Thyroid gland (tissue), 4 donors: ENCODE results near the gene SCYGR7.
"Not testable (repeated sequence)": the region's sequence is repeated elsewhere in the genome, so short reads cannot be mapped to it uniquely, and the experiment has no call there.

Experiments used
- CTCF ChIP-seq, 6 experiments: fragments of 200-600 bp in 3 of 6; fragments of 450-650 bp in 3 of 6; sonication (generic) in 3 of 6; IDR thresholded peaks; one replicate each; pipeline ENCODE4 v1.5.1; 2016 to 2019; ENCODE audit warnings: antibody characterized with exemption in 6 of 6, mild to moderate bottlenecking in 2 of 6, inconsistent platforms in 1 of 6, moderate library complexity in 1 of 6
- POLR2A ChIP-seq, 2 donors: fragments of 450-650 bp; IDR thresholded peaks; one replicate each; pipeline ENCODE4 v1.6.1; 2017; ENCODE audit warnings: antibody characterized with exemption in 2 of 2, mild to moderate bottlenecking in 2 of 2, moderate library complexity in 1 of 2

DNA sequence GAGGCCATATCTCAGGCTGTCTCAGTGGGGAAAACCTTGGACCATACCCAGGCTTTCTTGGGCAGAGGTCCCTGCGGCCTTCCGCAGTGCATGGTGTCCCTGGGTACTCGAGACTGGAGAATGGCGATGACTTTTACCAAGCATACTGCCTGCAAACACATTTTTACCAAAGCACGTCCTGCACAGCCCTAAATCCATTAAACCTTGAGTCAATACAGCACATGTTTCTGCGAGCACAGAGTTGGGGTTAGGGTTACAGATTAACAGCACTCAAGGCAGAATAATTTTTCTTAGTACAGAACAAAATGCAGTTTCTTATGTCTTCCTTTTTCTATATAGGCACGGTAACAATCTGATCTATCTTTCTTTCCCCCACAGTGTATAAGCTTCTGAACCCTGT is 5.3 kb upstream of the SCYGR7 start:
- not testable (repeated sequence) for TF ChIP-seq CTCF, POLR2A (IDR thresholded peaks at IDR 0.05)
